ENCODE data around the gene GOLGA8T. TPM values are rescaled to one million over a fixed set of nuclear protein-coding genes. Genes with fewer than 3 reads are reported as not detected.
"Not testable (repeated sequence)": the region's sequence is repeated elsewhere in the genome, so short reads cannot be mapped to it uniquely, and the experiment has no call there.

GOLGA8T gene
- total RNA-seq, 3 donors from 2014 or later (not counting 1 experiment from before 2014, with no cell fraction given) = 2.6 to 4.0 (median 3.0) TPM

DNA sequence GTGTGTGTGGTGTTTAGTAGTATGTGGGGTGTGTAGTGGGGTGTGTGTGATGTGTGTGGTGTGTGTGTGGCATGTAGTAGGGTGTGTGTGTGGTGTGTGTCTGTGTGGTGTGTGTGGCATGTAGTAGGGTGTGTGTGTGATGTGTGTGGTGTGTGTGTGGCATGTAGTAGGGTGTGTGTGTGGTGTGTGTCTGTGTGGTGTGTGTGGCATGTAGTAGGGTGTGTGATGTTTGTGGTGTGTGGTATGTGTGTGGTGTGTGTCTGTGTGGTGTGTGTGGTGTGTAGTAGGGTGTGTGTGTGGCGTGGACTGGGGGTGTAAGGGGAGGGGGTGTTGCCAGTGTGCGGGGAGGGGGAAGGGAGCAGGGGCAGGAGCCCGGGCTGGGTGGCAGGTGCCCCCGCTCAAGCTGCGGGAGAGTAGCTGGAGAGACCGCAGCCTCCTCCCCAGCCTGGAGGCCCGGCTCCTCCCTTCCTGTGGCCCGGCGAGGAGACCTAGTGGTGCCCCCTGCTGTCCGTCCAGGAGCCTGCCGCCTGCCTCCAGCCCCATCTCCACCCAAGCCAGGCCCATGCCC lies 38.3 kb downstream of the GOLGA8T start:
- H3K27ac ChIP-seq (ENCODE audit: low read length); H3K4me1 Mint-ChIP-seq; H3K36me3 Mint-ChIP-seq; intact Hi-C loops (cut with micrococcal nuclease); H3K9me3 Mint-ChIP-seq; H3K4me1 ChIP-seq (ENCODE audit: control insufficient read depth, insufficient read depth, low read length); H3K4me3 ChIP-seq (ENCODE audit: low read length); H3K27me3 ChIP-seq (ENCODE audit: control insufficient read depth, insufficient read depth, low read length); H3K27me3 Mint-ChIP-seq (ENCODE audit: low read depth in 2 of 2); H3K36me3 ChIP-seq (ENCODE audit: control insufficient read depth, insufficient read depth, low read length); H3K9me3 ChIP-seq (ENCODE audit: control insufficient read depth, insufficient read depth, low read length): not testable (repeated sequence)
- Mint-ChIP-seq H3K4me3 (peak overlapping the region; percentile 1), H3K27ac (peak overlapping the region in 1 of 2 donors; percentile 71)
- peak; percentile 46 to 62 for DNase-seq
- WGBS (ENCODE audit: insufficient coverage) = 0% methylated on average over 5 of the region's 11 CpGs
- peak; percentile 77 to 90 (median 84) for ATAC-seq

DNA sequence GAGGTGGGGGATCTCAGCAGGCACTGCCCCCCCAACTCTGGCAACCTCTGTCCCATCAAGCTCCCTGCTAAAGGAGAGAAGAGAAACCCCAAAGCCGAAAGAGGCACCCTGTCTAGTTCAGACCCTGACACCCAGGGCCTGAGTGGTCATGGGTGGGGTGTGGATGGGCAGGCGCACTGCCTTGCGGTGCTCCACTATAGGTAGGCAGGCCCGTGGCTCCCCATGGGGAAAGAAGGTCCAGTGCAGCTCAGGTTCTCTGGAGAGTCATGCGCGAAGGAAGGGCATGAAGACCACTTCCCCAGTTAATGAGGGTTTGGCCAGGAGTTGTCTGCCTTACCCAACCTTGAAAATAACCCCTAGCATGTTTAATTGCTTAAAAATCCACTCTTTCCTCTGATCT lies 40.4 kb downstream of the GOLGA8T start:
- WGBS (ENCODE audit: insufficient coverage) = 84% methylated on average over 5 of the region's 6 CpGs
- H3K4me3 ChIP-seq (ENCODE audit: low read length); H3K36me3 ChIP-seq (ENCODE audit: control insufficient read depth, insufficient read depth, low read length); H3K36me3 Mint-ChIP-seq; H3K4me1 ChIP-seq (ENCODE audit: control insufficient read depth, insufficient read depth, low read length); H3K27me3 Mint-ChIP-seq (ENCODE audit: low read depth in 2 of 2); H3K27me3 ChIP-seq (ENCODE audit: control insufficient read depth, insufficient read depth, low read length); H3K27ac ChIP-seq (ENCODE audit: low read length); H3K4me1 Mint-ChIP-seq; H3K9me3 ChIP-seq (ENCODE audit: control insufficient read depth, insufficient read depth, low read length); H3K27ac Mint-ChIP-seq; H3K9me3 Mint-ChIP-seq; ATAC-seq; intact Hi-C loops (cut with micrococcal nuclease): not testable (repeated sequence)
- DNase-seq = peak in 1 of 2 donors; percentile 0
- H3K4me3 Mint-ChIP-seq = peak overlapping the region; percentile 21

DNA sequence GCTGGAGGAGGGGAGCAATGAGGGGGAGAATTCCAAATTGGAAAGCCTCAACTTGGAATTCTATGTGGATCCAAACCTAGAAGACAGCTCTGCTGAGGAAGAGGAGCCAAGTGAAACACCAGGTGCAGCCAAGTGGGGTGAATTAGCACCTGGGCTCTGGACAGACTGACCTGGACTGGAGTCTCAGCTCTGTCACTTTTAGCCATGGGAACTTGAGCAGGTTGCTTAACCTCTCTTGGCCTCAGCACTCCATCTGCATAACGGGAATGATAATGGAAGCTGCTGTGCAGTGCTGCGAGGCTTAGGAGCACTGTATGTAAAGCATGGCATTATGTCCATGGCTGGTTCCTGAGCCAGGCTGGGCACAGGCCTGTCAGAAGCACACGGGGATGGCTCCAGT lies 41.8 kb downstream of the GOLGA8T start:
- H3K9me3 Mint-ChIP-seq; H3K27me3 ChIP-seq (ENCODE audit: control insufficient read depth, insufficient read depth, low read length); H3K9me3 ChIP-seq (ENCODE audit: control insufficient read depth, insufficient read depth, low read length); H3K36me3 Mint-ChIP-seq; H3K27ac ChIP-seq (ENCODE audit: low read length); H3K27me3 Mint-ChIP-seq (ENCODE audit: low read depth in 2 of 2); H3K4me1 Mint-ChIP-seq; intact Hi-C loops (cut with micrococcal nuclease); H3K4me3 Mint-ChIP-seq; DNase-seq; H3K4me3 ChIP-seq (ENCODE audit: low read length); ATAC-seq; H3K36me3 ChIP-seq (ENCODE audit: control insufficient read depth, insufficient read depth, low read length); H3K27ac Mint-ChIP-seq; H3K4me1 ChIP-seq (ENCODE audit: control insufficient read depth, insufficient read depth, low read length): not testable (repeated sequence)
- WGBS (ENCODE audit: insufficient coverage) = no CpG with 5 or more reads among the region's 3 CpGs

DNA sequence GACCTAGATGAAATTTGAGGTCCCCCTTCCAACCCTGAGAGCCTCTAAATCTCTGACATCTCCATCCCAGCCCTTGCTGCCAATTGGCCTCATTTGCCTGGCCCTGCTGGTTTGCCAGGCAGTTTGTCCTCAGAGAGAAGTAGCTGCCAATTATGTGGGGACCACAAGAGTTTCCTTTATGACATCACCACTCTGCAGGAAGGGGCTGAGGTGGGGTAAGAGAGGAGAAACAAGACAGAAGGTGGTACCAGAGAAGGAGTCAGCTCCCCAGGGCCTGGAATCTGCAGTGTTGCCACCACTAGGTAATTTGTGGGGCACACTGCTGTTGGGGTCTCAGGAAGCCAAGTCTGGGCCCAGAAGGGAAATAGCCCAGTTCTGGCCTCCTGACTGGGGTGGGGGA lies 45.0 kb downstream of the GOLGA8T start:
- H3K36me3 ChIP-seq (ENCODE audit: control insufficient read depth, insufficient read depth, low read length); H3K36me3 Mint-ChIP-seq; H3K9me3 Mint-ChIP-seq; H3K27me3 ChIP-seq (ENCODE audit: control insufficient read depth, insufficient read depth, low read length); H3K4me1 Mint-ChIP-seq; H3K9me3 ChIP-seq (ENCODE audit: control insufficient read depth, insufficient read depth, low read length); H3K4me3 ChIP-seq (ENCODE audit: low read length); H3K27ac ChIP-seq (ENCODE audit: low read length); DNase-seq; H3K27ac Mint-ChIP-seq; H3K4me3 Mint-ChIP-seq; H3K4me1 ChIP-seq (ENCODE audit: control insufficient read depth, insufficient read depth, low read length); intact Hi-C loops (cut with micrococcal nuclease); H3K27me3 Mint-ChIP-seq (ENCODE audit: low read depth in 2 of 2): not testable (repeated sequence)
- ATAC-seq = peak in 2 of 3 donors; percentile 47 to 59

DNA sequence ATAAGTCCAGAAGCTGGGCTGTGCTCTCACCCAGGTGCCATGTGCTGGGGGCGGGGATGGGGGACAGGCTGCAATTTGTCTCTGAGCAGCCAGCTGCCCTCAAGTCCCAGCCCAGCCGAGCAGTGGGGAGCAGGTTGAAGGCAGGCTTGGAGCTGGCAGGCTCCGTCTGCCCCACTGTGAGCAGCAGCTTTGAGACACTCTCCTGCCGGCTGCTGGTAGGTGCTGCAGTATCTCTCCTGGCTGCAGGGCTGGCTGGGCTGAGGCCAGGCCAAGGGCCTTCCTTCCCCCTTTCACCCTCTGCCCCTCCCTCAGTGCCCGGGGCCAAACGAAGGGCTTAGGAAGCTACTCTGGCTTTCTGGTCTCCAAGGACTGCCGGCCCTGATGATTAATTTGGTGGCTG lies 50.6 kb downstream of the GOLGA8T start:
- H3K4me3 Mint-ChIP-seq; H3K4me3 ChIP-seq (ENCODE audit: low read length); H3K9me3 Mint-ChIP-seq; H3K27me3 Mint-ChIP-seq (ENCODE audit: low read depth in 2 of 2); H3K27ac ChIP-seq (ENCODE audit: low read length); intact Hi-C loops (cut with micrococcal nuclease); H3K36me3 Mint-ChIP-seq; H3K36me3 ChIP-seq (ENCODE audit: control insufficient read depth, insufficient read depth, low read length); H3K27ac Mint-ChIP-seq; H3K9me3 ChIP-seq (ENCODE audit: control insufficient read depth, insufficient read depth, low read length); H3K4me1 ChIP-seq (ENCODE audit: control insufficient read depth, insufficient read depth, low read length); H3K4me1 Mint-ChIP-seq; H3K27me3 ChIP-seq (ENCODE audit: control insufficient read depth, insufficient read depth, low read length); DNase-seq: not testable (repeated sequence)
- WGBS (ENCODE audit: insufficient coverage) = no CpG with 5 or more reads among the region's 7 CpGs
- ATAC-seq = peak in 2 of 3 donors; percentile 29 to 43

DNA sequence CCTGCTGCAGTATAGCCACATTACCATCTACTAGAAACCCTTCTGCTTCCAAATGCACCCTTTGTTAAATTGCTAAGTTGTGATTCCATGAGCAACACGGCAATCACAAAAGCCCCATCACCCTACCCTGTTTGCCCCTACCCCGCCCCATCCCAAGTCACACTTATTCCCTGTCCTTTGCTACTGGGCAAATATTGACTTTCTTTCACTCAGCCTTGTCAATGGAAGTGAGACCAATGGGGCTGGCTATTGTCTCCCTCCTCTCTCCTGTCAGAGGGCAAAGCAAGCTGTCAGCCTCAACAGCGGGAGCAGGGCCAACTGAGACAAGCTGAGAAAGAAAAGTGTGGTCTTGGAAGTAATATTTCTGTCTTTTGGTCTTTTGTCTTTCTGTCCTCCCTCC lies 52.6 kb downstream of the GOLGA8T start:
- H3K36me3 Mint-ChIP-seq; H3K4me3 ChIP-seq (ENCODE audit: low read length); H3K36me3 ChIP-seq (ENCODE audit: control insufficient read depth, insufficient read depth, low read length); H3K27me3 ChIP-seq (ENCODE audit: control insufficient read depth, insufficient read depth, low read length); H3K4me1 Mint-ChIP-seq; H3K4me1 ChIP-seq (ENCODE audit: control insufficient read depth, insufficient read depth, low read length); DNase-seq; intact Hi-C loops (cut with micrococcal nuclease); H3K27ac ChIP-seq (ENCODE audit: low read length); H3K9me3 ChIP-seq (ENCODE audit: control insufficient read depth, insufficient read depth, low read length); H3K9me3 Mint-ChIP-seq; ATAC-seq; H3K27ac Mint-ChIP-seq; H3K4me3 Mint-ChIP-seq; H3K27me3 Mint-ChIP-seq (ENCODE audit: low read depth in 2 of 2): not testable (repeated sequence)
- WGBS (ENCODE audit: insufficient coverage) = 100% methylated on average over 1 of the region's 3 CpGs

DNA sequence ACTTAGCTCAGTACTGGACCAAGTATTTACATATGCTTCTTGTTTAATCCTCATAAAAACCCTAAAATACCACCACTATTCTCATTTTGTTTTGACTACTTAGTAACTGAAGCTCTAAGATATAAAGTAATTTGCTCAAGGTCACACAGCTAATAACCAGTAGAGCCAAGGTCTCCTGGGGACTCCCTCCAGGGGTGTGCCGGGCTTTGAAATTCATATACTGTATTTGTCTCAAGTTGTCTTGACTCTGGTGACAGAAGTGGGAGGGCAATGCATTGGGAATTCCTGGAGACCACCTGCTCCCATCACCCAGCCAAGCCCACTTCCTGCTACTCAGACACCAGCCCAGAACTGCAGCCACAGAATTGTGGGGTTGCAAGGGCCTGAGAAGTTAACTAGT lies 54.9 kb downstream of the GOLGA8T start:
- ATAC-seq; DNase-seq; H3K9me3 ChIP-seq (ENCODE audit: control insufficient read depth, insufficient read depth, low read length); intact Hi-C loops (cut with micrococcal nuclease); H3K36me3 Mint-ChIP-seq; H3K27ac Mint-ChIP-seq; H3K4me1 Mint-ChIP-seq; H3K27me3 Mint-ChIP-seq (ENCODE audit: low read depth in 2 of 2); H3K4me3 ChIP-seq (ENCODE audit: low read length); H3K27me3 ChIP-seq (ENCODE audit: control insufficient read depth, insufficient read depth, low read length); H3K4me3 Mint-ChIP-seq; H3K36me3 ChIP-seq (ENCODE audit: control insufficient read depth, insufficient read depth, low read length); H3K27ac ChIP-seq (ENCODE audit: low read length); H3K9me3 Mint-ChIP-seq; H3K4me1 ChIP-seq (ENCODE audit: control insufficient read depth, insufficient read depth, low read length): not testable (repeated sequence)
- WGBS (ENCODE audit: insufficient coverage) = no CpG with 5 or more reads among the region's 1 CpG

DNA sequence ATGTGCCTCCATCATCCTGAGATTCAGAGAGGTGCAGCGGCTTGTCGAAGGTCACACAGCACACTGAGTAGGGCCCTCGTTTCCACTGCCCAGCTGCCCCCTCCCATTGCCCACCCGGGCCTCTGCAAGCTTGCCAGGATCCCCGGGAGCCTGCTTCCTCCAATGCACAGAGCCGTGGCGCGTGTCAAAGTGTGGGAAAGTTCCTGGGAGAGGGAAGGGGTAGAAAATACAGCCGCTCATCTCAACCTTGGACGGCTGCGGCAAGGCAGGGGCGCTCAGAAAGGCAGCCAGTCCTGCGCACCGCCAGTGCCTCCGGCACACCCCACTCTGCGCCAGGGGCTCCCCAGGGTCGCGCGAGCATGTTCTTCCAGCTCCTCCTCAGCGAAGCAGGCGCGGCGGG lies 56.3 kb downstream of the GOLGA8T start:
- 0% methylated on average over 3 of the region's 23 CpGs for WGBS (ENCODE audit: insufficient coverage)
- not testable (repeated sequence) for DNase-seq

More for the DNA sequence above, 56.3 kb downstream of the GOLGA8T start:
- H3K36me3 Mint-ChIP-seq; H3K36me3 ChIP-seq (ENCODE audit: control insufficient read depth, insufficient read depth, low read length); H3K4me1 Mint-ChIP-seq; H3K27me3 Mint-ChIP-seq (ENCODE audit: low read depth in 2 of 2); H3K4me1 ChIP-seq (ENCODE audit: control insufficient read depth, insufficient read depth, low read length); H3K27me3 ChIP-seq (ENCODE audit: control insufficient read depth, insufficient read depth, low read length); intact Hi-C loops (cut with micrococcal nuclease); H3K27ac ChIP-seq (ENCODE audit: low read length); H3K9me3 Mint-ChIP-seq; H3K9me3 ChIP-seq (ENCODE audit: control insufficient read depth, insufficient read depth, low read length); H3K4me3 Mint-ChIP-seq; H3K27ac Mint-ChIP-seq: not testable (repeated sequence)
- H3K4me3 ChIP-seq (ENCODE audit: low read length) = peak overlapping the region; percentile 10
- peak in 1 of 3 donors; percentile 9 for ATAC-seq

Measured in natural killer cell (primary cell).